Suprapubic skin (tissue), 4 donors: Measurements from ENCODE around the gene TRIM7. TPM values are rescaled to one million over a fixed set of nuclear protein-coding genes. Genes with fewer than 3 reads are reported as not detected.
A peak's percentile ranks its signal among the peaks of the same experiment; 100 is the strongest.

Source experiments
- DNase-seq, 2 donors: peaks; one replicate each; pipeline ENCODE4 v3.0.0-alpha.2; 2019; ENCODE audit warnings: low spot score in 2 of 2
- H3K27ac ChIP-seq: fragments of 200-600 bp; sonication (generic); one replicate; pipeline ENCODE4 v1.5.1; 2019
- H3K27me3 ChIP-seq: fragments of 200-600 bp; sonication (generic); one replicate; pipeline ENCODE4 v1.5.1; 2019
- H3K36me3 ChIP-seq: fragments of 200-600 bp; sonication (generic); one replicate; pipeline ENCODE4 v1.5.1; 2019
- H3K4me1 ChIP-seq: fragments of 200-600 bp; sonication (generic); one replicate; pipeline ENCODE4 v1.5.1; 2019
- H3K4me3 ChIP-seq: fragments of 200-600 bp; sonication (generic); one replicate; pipeline ENCODE4 v1.5.1; 2019; ENCODE audit warnings: mild to moderate bottlenecking
- H3K9me3 ChIP-seq: fragments of 200-600 bp; sonication (generic); one replicate; pipeline ENCODE4 v1.5.1; 2019
- EP300 ChIP-seq: sonication (generic); formaldehyde crosslinking; IDR thresholded peaks from one replicate; pipeline ENCODE4 v1.6.1; 2017; ENCODE audit warnings: antibody characterized with exemption
- POLR2A ChIP-seq, 2 donors: fragments of 450-650 bp; IDR thresholded peaks; one replicate each; pipeline ENCODE4 v1.6.1; 2017; ENCODE audit warnings: antibody characterized with exemption in 2 of 2, mild to moderate bottlenecking in 2 of 2, moderate library complexity in 2 of 2
- POLR2AphosphoS5 ChIP-seq, 3 donors: sonication (generic); formaldehyde crosslinking; IDR thresholded peaks; one replicate each; pipeline ENCODE4 v1.6.1; 2017; ENCODE audit warnings: antibody characterized with exemption in 3 of 3
- WGBS: methylation state at CpG from one replicate; pipeline ENCODE4 v1.1.5; 2018; 5-methylcytosine and 5-hydroxymethylcytosine counted together
- total RNA-seq, 4 donors: library from RNA; depleted of rRNA; stranded (reverse); fragments of >200 nt; gene quantifications; one replicate each; pipeline ENCODE4 v1.1.0, GENCODE V29; 2016
- TF ChIP-seq, protein P1 (sequence below), 2 donors: fragments of 200-600 bp in 1 of 2; fragments of 450-650 bp in 1 of 2; sonication (generic) in 1 of 2; IDR thresholded peaks; one replicate each; pipeline ENCODE4 v1.5.1; 2016 to 2019; ENCODE audit warnings: antibody characterized with exemption in 2 of 2, mild to moderate bottlenecking in 1 of 2, moderate library complexity in 1 of 2

The TRIM7 gene
- total RNA-seq, 4 donors from 2014 or later, result 52.0 to 79.0 (median 69.4) TPM

- peak; percentile 95 to 97 for DNase-seq
- Histone ChIP-seq H3K4me1 (peaks cover 64% of the 10 kb centered on the region), H3K27ac (peak within 1 kb of the TSS; percentile 96), H3K9me3 (no peaks in the 10 kb centered on the region), H3K4me3 (peak within 1 kb of the TSS; percentile 89), H3K36me3 (peaks cover 33% of the 10 kb centered on the region), H3K27me3 (no peaks in the 10 kb centered on the region)
- TF ChIP-seq POLR2AphosphoS5 (IDR thresholded peaks at IDR 0.05), result peak in 2 of 3 donors; percentile 34 to 75
- TF ChIP-seq POLR2A (IDR thresholded peaks at IDR 0.05), result peak; percentile 50 to 64
- TF ChIP-seq, protein P1, sequence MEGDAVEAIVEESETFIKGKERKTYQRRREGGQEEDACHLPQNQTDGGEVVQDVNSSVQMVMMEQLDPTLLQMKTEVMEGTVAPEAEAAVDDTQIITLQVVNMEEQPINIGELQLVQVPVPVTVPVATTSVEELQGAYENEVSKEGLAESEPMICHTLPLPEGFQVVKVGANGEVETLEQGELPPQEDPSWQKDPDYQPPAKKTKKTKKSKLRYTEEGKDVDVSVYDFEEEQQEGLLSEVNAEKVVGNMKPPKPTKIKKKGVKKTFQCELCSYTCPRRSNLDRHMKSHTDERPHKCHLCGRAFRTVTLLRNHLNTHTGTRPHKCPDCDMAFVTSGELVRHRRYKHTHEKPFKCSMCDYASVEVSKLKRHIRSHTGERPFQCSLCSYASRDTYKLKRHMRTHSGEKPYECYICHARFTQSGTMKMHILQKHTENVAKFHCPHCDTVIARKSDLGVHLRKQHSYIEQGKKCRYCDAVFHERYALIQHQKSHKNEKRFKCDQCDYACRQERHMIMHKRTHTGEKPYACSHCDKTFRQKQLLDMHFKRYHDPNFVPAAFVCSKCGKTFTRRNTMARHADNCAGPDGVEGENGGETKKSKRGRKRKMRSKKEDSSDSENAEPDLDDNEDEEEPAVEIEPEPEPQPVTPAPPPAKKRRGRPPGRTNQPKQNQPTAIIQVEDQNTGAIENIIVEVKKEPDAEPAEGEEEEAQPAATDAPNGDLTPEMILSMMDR (IDR thresholded peaks at IDR 0.05), result no peak
- WGBS, result 0% methylated on average over 27 of the region's 50 CpGs
These were observed 38.8 kb upstream of the TRIM7 start, which contains the start of gene RACK1 for GRCh38 chr5:181243564-181244343. RACK1 (minus strand) TSS chr5:181243906; CDS start chr5:181243800, 106 bp downstream.

- no peaks in the 10 kb centered on the region for H3K9me3 ChIP-seq
- H3K4me3 ChIP-seq, result peak overlapping the region; percentile 89
- WGBS, result under 1% methylated on average over 12 of the region's 25 CpGs
- no peaks in the 10 kb centered on the region for H3K27me3 ChIP-seq
- H3K4me1 ChIP-seq, result peaks cover 58% of the 10 kb centered on the region
- DNase-seq, result no peak
- H3K36me3 ChIP-seq, result peaks cover 40% of the 10 kb centered on the region
- peak overlapping the region; percentile 96 for H3K27ac ChIP-seq
- TF ChIP-seq EP300, result no peak
- TF ChIP-seq, protein P1 (IDR thresholded peaks at IDR 0.05), result no peak
- no peak for TF ChIP-seq POLR2AphosphoS5 (IDR thresholded peaks at IDR 0.05)
- no peak for TF ChIP-seq POLR2A (IDR thresholded peaks at IDR 0.05)
These were observed 38.1 kb upstream of the TRIM7 start for GRCh38 chr5:181243018-181243563.

DNA sequence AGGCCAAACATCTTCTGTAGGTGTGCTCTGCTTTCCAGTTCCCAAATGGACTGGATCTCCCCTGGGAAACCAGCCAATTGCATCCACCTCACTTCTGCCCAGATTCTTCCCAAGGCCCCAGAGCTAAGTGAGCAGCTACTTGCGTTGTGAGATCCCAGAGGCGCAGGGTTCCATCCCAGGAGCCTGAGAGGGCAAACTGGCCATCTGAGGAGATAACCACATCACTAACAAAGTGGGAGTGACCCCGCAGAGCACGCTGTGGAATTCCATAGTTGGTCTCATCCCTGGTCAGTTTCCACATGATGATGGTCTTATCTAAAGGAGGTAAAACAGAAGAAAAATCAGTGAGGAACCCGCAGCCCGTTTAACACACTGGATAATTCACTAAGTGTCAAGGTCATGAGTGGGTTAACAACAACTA, 37.0 kb upstream of the TRIM7 start:
- Histone ChIP-seq H3K36me3 (peaks cover 51% of the 10 kb centered on the region), H3K4me1 (peaks cover 49% of the 10 kb centered on the region), H3K4me3 (peak overlapping the region; percentile 89), H3K27me3 (no peaks in the 10 kb centered on the region), H3K9me3 (no peaks in the 10 kb centered on the region), H3K27ac (peak overlapping the region; percentile 96)
- DNase-seq, result no peak
- 37% methylated on average over 5 of the region's 6 CpGs for WGBS
- TF ChIP-seq EP300 (no peak), POLR2A (IDR thresholded peaks at IDR 0.05) (no peak), POLR2AphosphoS5 (IDR thresholded peaks at IDR 0.05) (no peak)
- TF ChIP-seq, protein P1 (IDR thresholded peaks at IDR 0.05), result no peak

DNA sequence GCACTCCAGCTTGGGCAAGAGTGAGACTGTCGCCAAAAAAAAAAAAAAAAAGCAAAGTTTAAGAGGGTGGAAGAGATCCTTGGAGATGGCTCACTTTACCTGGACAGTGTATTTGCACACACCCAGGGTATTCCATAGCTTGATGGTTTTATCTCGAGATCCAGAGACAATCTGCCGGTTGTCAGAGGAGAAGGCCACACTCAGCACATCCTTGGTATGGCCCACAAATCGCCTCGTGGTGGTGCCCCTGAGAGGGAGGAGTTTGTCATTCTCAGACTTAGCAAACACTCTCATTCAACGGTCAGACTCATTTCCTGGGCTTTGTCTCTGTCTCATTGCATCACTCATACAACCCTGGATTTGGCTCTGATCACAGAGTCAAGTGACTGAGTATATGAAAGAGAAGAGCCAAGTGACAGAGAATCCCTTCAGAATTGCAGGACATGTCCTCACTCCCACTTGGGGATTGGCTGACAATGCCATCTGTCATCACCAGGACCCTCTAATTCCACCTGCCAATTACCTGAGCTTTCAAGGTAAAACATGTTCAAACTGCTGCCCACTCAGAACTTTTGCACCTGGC, 36.5 kb upstream of the TRIM7 start:
- WGBS, result 42% methylated on average over 6 of the region's 6 CpGs
- peak overlapping the region; percentile 89 for H3K4me3 ChIP-seq
- TF ChIP-seq, protein P1 (IDR thresholded peaks at IDR 0.05), result no peak
- TF ChIP-seq POLR2A (IDR thresholded peaks at IDR 0.05) (no peak), EP300 (no peak)

More for the DNA sequence above, 36.5 kb upstream of the TRIM7 start:
- no peak for DNase-seq
- Histone ChIP-seq H3K4me1 (peaks cover 45% of the 10 kb centered on the region), H3K9me3 (no peaks in the 10 kb centered on the region), H3K36me3 (peaks cover 56% of the 10 kb centered on the region), H3K27ac (peak overlapping the region; percentile 96), H3K27me3 (no peaks in the 10 kb centered on the region)
